Middle frontal gyrus (tissue), 1 donor: ENCODE measurements around the gene LPAR5.

Source experiments
- DNase-seq: peaks from one replicate; pipeline ENCODE4 v3.0.0-alpha.2; 2015; ENCODE audit warnings: low spot score; ENCODE audit errors: extremely low spot score

The LPAR5 gene

DNA sequence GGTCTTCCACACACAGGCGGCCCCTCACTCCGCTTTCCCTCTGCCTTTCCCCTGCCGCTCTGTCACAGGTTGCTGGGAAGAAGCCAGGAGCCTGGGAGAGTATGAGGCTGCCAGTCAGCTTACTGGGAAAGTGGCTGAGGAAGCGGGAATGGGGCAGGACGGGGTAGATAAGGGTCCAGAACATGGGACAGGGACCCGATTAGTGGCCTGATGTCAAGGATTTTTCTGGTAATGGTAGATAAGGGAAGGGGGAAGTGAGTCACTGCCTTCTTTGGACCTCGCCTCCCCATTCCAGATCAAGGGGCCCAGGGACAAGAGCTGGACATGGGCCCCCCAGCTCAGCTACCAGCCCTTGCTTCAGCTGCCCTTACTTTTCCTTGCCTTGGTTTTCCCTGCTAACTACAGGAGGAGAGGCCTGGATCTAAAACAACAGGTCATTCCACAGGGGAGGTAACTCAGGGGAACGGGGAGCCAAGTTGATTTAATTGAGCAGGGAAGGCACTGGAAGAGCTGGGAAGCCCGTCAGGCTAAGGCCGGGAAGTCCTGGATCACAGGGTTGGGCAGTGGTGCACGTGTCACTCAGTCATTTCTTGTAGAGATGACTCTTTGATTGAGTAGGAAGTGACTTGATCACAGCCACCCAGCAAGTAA is 3.5 kb upstream of the LPAR5 start:
- no peak for DNase-seq

DNA sequence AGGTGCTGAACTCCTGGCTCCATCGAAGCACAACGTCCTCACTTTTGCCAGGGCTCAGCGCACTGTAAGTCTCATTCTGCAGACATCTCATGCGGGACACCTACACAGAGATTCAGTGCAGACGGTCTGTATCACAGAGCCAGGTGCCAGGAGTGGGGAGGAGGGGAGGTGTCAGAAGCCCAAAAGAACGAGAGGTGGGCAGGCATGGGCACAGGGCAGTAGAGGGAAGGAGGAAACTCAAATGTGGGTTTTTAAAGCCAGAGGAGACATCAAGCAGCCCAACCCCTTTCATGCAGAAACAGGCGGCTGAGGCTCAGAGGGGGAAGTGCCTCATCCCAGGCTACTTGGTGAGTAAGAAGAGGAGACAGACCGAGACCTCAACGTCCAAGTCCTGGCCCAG is 2.5 kb upstream of the LPAR5 start:
- no peak for DNase-seq

DNA sequence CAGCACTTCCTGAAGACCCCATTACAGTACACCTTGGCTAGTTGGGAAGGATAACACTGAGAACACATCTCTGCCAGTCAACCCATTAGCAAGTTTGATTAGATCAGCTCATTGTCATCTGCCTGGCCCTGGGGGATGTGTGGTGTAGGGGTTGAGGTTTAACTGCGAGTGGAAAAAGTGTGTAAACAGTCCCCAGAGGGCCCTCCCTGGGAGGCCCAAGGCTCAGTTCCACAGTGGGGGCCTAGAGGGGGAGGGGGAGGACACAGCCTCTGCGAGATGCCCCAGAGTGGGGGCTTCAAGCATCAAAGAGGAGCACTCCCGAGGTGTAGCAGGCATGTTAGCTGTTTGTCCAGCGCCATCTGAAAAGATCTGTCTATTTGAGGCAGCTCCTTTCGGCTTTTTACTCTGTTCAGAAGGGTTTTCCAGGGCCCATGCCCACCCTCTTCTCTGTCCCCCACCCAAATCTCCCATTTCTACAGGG is 344 bp downstream of the LPAR5 start:
- DNase-seq = no peak

DNA sequence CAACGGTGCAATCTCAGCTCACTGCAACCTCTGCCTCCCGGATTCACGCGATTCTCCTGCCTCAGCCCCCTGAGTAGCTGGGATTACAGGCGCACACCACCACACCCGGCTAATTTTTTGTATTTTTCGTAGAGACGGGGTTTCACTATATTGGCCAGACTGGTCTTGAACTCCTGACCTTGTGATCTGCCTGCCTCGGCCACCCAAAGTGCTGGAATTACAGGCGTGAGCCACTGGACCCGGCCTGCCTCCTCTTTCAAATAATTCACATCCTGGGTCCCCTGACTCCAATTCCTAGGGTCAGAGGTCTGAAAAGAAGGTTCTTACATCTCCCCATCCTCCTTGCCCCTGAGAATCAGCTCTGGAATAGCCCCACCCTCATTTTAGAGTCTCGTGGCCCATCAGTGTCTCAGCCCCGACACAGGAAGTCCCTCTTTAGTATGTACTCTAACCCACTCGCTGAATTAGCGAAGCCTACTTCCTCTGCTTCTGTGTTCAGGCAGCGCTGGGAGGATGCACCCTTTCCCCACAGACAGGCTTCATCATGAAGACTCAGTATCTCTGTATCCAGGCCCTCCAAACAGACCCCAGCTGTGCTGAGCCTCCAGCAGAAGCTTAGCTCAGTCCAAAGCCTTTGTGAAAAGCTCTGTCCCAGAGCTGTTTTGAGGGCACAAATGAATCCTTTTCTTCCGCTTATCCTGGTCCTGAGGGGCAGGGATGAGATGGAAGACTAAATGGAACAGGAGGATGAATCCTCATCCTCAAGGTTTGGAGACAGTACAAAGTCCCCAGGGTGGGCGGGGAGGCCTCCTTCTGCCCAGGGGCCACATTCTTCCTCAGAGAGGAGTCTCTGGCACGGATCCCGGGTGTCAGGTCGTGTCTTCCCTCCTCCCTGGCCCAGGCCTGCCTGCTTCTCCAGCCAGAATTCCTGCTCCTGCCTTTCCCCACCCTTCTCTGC is 3.5 kb downstream of the LPAR5 start:
- DNase-seq = no peak

DNA sequence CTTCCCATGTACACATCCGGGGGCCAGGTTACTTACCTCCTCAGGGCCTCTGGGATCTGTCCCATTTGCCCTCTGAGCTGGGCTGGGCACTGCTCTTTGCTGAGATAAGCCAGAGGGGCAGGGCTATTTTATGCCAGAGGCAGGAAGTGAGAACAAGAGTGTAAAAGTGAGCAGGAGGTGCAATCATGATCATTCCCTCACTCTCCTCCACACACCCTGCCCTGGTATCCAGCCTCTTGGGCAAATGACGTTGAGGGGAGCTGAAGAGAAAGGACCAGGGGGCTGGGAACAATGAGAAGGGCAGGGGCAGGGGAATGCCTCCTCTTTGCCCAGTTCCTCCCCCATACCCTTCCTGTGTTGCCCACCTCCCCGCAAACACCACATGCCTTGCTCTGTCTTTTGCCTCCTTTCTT is 4.2 kb downstream of the LPAR5 start:
- no peak for DNase-seq

DNA sequence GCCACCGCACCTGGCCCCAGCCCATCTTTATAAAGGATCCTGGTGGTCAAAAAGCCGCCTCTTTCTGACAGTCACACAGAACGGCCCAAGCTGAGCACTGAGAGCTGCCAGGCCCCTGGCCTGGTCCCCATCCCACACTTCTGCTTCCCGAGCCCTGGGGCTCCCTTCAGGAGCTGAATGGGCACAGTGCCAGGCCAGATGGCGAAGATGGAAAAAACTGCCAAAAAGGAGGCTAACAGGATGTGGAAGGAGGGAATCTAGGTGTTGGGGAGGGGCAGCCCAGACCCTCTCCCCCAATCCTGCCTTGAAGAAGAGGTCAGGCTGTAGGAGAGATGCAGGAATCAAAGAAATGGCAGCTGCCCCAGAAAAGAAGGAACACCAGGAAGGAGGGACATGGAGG is 5.0 kb downstream of the LPAR5 start:
- DNase-seq = no peak

DNA sequence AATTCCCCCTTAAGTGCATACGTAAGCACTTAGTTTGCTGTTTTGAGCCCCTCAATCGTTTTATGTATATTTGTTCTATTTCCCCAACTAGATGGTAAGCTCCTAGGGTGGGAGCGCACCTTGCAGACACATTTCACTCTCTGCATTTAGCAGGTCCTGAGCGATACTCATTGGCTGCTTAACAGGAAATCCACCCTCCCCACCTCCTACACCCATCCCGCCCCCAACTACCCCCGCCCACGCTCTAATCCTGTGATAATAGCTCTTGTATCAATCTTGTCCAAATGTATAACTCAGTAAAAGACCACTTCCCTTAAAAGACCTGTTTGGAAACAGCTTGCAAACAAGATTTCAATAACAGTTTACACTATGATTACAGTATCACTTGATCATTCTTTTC is 8.1 kb downstream of the LPAR5 start:
- no peak for DNase-seq

DNA sequence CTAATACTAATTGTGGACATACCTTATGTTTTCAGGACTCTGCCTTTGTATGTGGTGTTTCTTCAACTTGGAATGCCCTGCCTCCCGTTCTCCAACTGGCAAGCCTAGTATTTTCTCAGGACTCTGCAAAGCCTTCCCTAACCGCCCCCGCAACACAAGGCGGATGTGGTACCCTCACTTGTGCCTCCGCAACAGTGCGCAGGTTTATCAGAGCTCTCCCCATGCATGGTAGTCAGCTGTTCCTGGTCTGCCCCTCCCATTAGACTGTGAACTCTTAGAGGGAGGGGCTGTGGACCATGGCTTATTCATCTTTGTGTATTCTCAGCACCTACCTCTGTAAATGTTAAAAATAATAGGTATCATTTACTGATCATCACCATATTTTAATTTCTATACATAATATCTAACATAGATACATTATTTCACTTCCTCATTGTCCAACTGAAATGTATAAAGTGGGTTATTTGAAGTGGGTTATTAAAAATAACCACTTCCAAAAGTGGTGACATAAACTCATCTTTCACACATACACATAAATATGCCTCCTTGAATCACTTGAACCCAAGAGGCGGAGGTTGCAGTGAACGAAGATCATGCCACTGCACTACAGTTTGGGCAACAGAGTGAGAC is 9.0 kb downstream of the LPAR5 start:
- no peak for DNase-seq

DNA sequence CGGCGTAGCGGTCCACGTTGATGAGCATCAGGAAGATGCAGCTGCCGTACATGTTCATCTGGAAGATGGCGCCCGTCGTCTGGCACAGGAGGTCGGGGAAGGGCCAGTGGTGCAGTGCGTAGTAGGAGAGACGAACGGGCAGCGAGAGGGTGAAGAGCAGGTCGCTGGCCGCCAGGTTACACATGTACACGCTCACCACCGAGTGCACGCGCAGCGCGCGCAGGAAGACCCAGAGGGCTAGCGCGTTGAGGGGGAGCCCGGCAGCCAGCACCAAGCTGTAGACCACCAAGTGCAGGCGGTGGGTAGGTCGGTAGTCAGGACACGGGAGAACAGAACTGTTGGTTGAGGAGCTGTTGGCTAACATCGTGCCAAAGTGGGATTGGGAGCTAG is 14.9 kb downstream of the LPAR5 start:
- DNase-seq = no peak

DNA sequence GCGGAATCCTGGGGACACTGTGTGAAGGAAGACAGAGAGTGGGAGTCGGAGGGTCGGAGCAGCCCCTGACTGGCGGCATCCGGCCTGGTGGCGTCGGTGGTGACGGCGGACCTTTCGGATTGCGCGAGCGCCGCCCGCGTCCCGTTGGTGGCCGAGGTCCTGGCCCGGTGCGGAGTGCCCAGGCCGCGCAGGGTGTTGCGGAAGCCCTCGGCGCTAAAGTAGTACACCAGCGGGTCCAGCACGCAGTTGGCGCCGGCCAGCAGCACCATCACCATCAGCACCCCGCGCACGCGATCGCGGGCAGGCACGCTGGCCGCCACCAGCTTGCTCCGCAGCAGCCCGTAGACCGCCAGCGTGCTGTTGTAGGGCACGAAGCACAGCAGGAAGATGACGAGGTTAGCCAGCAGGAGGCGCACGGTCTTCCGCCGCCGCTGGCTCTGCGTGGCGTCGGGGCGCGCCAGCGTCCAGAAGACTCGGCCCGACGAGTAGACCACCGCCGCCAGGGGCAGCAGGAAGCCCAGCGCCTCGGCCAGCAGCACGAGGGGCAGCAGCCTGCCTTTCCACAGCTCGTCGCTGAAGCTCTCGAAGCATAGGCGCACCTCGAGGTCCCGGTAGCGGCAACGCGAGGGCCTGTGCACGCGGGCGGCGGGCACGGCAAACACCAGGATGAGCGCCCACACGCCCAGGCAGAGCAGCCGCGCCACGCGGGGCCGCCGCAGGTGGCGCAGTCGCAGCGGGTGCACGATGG is 15.4 kb downstream of the LPAR5 start:
- no peak for DNase-seq

DNA sequence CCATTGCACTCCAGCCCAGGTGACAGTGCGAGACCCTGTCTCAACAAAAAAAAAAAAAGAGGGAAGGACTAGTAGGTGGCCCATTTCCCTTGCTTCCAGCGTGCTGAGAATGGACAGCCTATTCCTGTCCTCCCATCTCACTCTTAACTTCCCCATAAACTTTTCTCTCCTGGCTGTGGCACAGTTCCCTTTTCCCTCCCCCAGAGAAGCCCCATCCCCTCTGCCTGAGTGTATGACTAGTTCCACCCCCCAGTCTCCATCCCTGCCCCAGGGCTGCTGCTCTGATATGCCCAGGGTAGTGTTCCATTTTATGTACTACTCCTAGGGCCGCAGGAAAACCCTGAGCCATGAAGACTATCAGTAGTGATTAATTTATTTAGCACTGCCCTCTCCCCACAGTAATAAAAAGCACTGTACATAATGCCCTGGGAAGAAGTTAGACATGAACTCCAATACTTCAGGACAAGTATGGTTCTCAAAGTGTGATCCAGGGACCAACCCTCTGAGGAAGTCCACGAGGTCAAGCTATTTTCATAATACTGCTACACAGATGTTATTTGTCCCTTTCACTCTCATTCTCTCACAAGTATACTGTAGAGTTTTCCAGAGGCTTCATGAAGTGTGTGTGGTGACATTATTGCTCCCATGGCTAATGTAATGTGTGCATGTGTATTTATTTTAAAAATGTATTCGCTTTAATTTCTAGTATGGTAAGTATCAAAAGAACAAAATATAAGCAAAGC is 17.1 kb downstream of the LPAR5 start:
- DNase-seq = no peak

DNA sequence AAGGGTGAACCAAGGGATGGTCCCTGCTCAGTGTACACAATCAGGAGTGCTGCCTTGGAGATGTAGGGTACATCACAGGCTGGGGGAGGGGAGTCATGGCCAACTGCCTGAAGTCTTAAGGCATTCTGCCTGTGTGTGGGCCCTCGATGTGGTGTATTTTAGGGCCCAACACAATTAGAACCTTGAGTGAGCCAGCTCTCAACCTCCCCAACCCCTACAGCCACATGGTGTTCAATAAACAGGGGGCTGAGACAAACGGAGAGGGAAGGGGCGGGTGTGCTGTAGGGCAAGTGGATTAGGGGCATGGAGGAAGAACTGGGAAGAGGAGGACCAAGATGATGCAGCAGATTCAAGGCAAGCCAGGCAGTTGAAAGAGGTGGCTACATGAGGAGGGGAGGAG is 20.0 kb downstream of the LPAR5 start:
- no peak for DNase-seq

DNA sequence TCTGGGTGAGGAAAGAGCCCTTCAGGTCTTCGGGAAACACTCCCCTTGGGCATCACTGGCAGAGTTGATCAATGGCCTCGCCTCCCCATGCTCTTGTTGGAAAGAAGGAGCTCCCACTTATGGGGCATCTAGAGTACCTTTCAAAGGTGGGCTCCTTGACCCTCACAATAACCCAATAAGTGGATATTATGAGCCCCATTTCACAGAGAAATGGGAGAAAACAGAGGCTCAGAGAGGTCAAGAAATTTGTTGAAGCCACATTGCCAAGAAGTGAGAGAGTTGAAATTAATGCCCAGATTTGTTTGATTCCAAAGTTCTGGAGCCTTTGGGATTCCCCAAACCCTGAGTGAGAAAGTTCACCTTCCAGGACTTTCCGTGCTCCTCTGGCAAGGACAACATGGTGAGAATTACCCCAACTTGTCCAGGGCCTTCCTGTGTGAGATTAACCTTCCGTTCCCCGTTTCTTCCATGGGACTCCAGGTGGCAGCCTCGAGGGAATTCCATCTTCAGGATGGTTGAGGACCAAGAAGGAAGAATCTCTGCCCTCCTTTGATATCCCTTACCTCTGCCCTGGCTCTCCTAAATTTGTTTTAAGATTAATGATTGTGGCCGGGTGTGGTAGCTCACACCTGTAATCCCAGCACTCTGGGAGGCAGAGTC is 21.1 kb downstream of the LPAR5 start:
- DNase-seq = no peak

DNA sequence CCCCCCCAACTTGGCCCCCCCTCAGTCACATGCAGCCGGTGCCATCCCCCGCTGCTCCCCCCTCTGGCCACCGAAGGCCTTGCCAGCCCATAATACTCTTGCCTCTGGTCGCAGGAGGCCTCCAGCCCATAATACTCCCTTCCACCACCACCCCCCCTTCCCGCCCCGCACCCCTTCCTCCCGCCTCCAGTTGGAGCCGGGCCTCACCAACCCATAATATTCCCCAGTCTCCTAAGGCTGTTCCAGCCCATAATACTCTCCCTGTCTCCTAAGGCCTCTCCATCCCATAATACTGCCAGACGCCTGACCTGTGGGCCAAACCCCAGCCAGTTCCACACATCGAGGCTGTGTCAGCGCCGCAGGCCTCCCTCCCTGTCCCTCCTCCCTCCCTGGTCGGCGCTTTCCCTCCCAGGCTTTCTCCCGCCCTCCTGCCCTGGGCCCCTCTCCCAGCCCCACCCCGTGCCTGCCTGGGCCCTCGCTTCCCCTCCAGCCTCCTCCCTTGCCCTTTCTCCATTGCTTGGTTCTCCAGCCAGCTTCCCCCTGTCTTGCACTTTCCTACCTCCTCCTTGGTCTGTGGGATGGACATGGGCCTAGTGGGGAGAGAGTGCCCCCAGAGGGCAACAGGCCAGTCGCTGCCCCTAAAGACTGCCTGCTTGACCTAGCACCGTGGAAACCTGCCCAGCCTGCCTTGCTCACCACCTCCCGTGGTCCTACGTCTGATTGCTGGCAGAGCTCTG is 21.8 kb downstream of the LPAR5 start:
- peak; percentile 79 for DNase-seq

DNA sequence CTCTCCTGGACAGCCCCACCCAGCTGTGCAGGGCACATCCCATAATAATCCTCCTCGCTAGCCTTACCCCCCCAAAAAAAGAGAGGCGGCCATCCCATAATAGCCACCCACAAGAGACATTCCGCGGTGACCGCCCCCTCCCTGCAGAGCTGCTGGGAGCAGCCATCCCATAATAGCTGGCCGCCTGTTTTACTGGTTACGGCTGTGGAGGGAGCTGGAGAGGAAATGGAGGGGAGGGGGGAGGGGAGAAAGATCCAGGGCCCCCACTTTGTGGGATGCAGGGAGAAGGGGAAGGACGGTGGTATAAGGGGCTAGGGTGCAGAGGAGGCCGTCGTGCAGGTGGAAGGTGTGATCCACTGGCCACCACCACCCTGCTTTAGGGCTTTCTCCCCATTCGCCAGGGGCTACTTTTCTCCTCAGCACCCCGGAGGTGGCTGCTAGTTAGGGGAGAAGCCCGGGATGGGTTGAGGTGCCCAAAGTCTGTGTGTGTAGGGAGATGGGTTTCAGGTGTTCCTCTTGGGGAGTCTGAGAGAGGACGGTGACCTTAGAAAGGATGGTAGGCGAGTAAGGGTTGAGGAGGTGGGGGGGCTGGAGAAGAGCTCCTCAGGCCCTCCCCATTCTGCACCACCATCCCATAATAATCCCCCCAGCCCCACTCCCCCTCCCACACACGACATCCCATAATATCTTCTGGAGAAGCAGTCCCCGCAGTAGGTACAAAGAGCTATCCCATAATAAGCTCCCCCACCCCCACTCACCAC is 22.6 kb downstream of the LPAR5 start:
- DNase-seq = no peak

DNA sequence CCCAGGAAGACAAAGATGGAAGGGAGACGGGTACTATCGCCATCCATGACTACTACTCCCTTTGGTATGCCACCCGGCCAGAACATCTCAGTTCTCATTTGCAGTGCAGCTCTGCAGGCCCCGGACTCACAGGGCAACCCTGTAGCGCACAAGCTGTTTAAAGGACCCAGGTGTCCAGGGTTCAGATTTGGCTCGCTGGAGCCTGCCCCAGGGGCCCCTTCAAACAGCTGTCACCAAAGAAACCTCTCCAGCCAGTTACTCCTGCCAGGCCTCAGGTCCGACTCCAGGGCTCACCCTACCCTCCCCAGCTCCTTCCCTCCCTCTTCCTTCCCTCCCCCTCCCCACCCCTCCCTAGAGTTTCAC is 23.1 kb downstream of the LPAR5 start:
- no peak for DNase-seq

DNA sequence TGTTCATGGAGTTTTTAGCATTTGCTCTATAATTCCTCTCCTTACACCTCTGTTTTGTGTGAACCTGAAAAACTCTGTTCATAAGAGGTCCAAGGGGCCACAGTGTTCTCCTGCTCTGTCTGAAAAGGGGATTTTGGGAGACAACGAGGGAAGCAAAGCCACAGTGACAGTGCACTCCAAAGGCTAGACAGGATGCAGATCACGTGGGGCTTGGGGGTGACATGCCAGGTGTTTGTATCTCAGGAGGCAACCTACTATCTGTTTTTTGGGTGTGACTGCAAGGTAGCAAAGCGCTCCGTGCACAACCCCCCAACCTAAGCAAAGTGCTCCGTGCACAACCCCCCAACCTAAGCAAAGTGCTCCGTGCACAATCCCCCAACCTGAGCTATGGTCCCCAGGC is 23.5 kb downstream of the LPAR5 start:
- DNase-seq = no peak

DNA sequence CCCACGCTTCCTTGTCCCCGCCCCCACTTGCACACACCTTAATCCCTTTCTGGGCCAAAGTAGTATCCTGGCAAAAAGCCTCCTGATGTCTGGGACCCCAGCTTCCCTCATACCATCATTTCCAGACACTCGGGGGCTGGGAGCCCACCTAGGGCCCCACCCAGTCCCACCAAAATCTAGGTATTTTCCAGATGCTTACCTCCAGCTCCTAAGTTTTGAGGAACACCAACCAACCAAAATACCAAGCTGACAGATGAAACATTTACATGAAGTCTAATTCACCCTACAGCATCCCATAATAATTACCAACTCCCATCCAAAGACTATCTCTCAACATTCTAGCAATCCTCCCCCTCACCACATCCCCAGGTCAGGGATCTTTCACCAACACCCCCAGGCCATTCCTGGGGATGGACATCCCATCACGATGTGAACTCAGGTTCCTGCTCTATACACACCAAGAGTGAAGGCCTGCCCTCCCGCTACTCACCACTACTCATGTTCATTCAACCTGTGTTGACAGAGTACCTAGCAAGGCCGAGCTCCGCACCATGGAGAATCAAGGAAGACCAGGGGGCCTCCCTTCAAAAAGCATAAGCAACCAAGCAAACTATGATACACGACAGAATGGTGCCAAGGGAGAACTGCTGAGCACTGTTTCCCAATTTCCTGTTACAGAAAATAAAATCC is 27.0 kb downstream of the LPAR5 start:
- no peak for DNase-seq
